GM04504 (cell line): ENCODE measurements around the gene RHOT1.

Source experiments
- DNase-seq: peaks from one replicate; pipeline ENCODE4 v3.0.0-alpha.2; 2012; ENCODE audit warnings: low read depth

The RHOT1 gene

GRCh38 chr17:32269377-32269776, 127.1 kb downstream of the RHOT1 start:
- DNase-seq, result no peak

GRCh38 chr17:32271844-32272243, 129.5 kb downstream of the RHOT1 start:
- DNase-seq, result no peak

- DNase-seq, result no peak
These were observed 131.8 kb downstream of the RHOT1 start for GRCh38 chr17:32274101-32274500.

DNA sequence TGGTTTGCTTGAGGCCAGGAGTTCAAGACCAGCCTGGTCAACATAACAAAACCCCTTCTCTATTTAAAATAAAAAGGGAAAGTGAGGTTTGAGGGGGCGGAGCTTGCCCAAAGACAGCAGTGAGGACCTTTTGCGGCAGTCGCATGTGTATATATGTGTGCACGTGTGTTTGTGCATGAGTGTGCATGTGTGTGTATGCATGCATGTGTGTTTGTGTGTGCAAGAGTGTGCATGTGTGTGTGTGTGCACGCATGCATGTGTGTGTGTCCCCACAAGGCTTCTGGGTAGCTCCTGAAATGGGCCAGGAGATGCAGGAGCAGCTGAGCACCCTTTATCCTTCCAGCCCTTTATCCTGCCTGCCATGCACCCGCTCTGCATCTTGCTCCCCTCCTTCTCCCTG, 132.3 kb downstream of the RHOT1 start:
- DNase-seq, result no peak
